Fibroblast of lung (primary cell): Measurements from ENCODE around the gene GPR156.

Experiments
- EZH2 ChIP-seq: IDR thresholded peaks from 2 replicates; pipeline ENCODE4 v1.5.1; 2012; ENCODE audit warnings: low read length, control low read depth, mild to moderate bottlenecking; ENCODE audit errors: missing control alignments
- TF ChIP-seq, protein P1 (sequence below), 2 donors: IDR thresholded peaks in 1 of 2; conservative IDR thresholded peaks in 1 of 2; 1 replicate in 1 of 2; 2 replicates in 1 of 2; pipeline ENCODE4 v1.5.1; 2011 to 2012; ENCODE audit warnings: low read length in 2 of 2, control low read depth in 1 of 2, inconsistent platforms in 1 of 2, low read depth in 1 of 2, mild to moderate bottlenecking in 1 of 2

GRCh38 chr3:120163816-120164215 lies 121.2 kb downstream of the GPR156 start:
- TF ChIP-seq EZH2: no peak
- TF ChIP-seq, protein P1, sequence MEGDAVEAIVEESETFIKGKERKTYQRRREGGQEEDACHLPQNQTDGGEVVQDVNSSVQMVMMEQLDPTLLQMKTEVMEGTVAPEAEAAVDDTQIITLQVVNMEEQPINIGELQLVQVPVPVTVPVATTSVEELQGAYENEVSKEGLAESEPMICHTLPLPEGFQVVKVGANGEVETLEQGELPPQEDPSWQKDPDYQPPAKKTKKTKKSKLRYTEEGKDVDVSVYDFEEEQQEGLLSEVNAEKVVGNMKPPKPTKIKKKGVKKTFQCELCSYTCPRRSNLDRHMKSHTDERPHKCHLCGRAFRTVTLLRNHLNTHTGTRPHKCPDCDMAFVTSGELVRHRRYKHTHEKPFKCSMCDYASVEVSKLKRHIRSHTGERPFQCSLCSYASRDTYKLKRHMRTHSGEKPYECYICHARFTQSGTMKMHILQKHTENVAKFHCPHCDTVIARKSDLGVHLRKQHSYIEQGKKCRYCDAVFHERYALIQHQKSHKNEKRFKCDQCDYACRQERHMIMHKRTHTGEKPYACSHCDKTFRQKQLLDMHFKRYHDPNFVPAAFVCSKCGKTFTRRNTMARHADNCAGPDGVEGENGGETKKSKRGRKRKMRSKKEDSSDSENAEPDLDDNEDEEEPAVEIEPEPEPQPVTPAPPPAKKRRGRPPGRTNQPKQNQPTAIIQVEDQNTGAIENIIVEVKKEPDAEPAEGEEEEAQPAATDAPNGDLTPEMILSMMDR (conservative IDR thresholded peaks at IDR 0.05 in 1 of 2, IDR thresholded peaks at IDR 0.05 in 1 of 2; ENCODE audit: low read depth in 1 of 2, low read length in 2 of 2): no peak
